ENCODE data around the gene ABLIM1. TPM values are rescaled to one million over a fixed set of nuclear protein-coding genes. Genes with fewer than 3 reads are reported as not detected.

Gene ABLIM1
- total and polyA plus RNA-seq, 2 of the 13 experiments (the other 11 are each of a cell fraction or from before 2014, with no cell fraction given), result 59.4 to 92.7 TPM

GRCh38 chr10:114683162-114683561, 25.1 kb upstream of the ABLIM1 start:
- Histone ChIP-seq H4K20me1 (ENCODE audit: insufficient read depth, low read length) (no peaks in the 10 kb centered on the region), H3K9me3 (ENCODE audit: low read length) (no peaks in the 10 kb centered on the region), H3K9ac (ENCODE audit: insufficient read depth, low read depth, low read length) (no peak overlapping the region), H3K27ac (ENCODE audit: extremely low read length, insufficient read depth, low read length) (no peak overlapping the region), H3K4me3 (replicated peaks in 1 of 3; ENCODE audit: insufficient read depth in 1 of 3, low read depth in 2 of 3, low read length in 3 of 3) (no peak overlapping the region), H3K4me1 (ENCODE audit: insufficient read depth, low read length) (peaks cover 42% of the 10 kb centered on the region), H3K27me3 (ENCODE audit: control insufficient read depth in 1 of 2, insufficient read depth in 2 of 2, low read length in 2 of 2) (no peaks in the 10 kb centered on the region), H3K36me3 (replicated peaks in 1 of 2; ENCODE audit: control insufficient read depth in 1 of 2, insufficient read depth in 2 of 2, low read length in 2 of 2) (no peaks in the 10 kb centered on the region), H3K79me2 (ENCODE audit: insufficient read depth, low read length) (no peaks in the 10 kb centered on the region), H2AFZ (ENCODE audit: low read length) (no peak overlapping the region), H3K4me2 (ENCODE audit: low read depth, low read length) (0 out of 2 replicates have a peak overlapping the region, but pooled peaks have one; percentile 90)
- in situ Hi-C loops (cut with HindIII; ENCODE audit: extremely low pct_ligation_motif_present, low pct_unique_long_range_greater_than_20kb) (loop anchor here (5.0 kb wide), 1 partner anchor 51 kb away; no protein-coding TSS in a partner anchor), intact Hi-C loops (cut with micrococcal nuclease; ENCODE audit: unreplicated experiment) (no loop called here)
- ATAC-seq, result no peak
- ChIA-PET CTCF (ENCODE audit: low intra/inter-chr PET ratio, low total read pairs) (no interaction called here), POLR2A (interaction anchor here (1.2 kb wide), 1 partner anchor 59 kb away, joined by 4 read pairs; no protein-coding TSS in a partner anchor)
- WGBS (ENCODE audit: low lambda C conversion rate), result 66% methylated on average over 10 of the region's 10 CpGs
- DNase-seq (ENCODE audit: low spot score), result no peak
- no peak for FAIRE-seq
- TF ChIP-seq ZNF607 (CRISPR knock-in tag; IDR thresholded peaks at IDR 0.05; ENCODE audit: borderline replicate concordance) (no peak), KDM5A (IDR thresholded peaks at IDR 0.05; ENCODE audit: borderline replicate concordance, low read length) (no peak), NCOA1 (CRISPR knock-in tag; IDR thresholded peaks at IDR 0.05) (no peak), ZNF562 (CRISPR knock-in tag; IDR thresholded peaks at IDR 0.05; ENCODE audit: borderline replicate concordance) (no peak), HMG20A (CRISPR knock-in tag; IDR thresholded peaks at IDR 0.05; ENCODE audit: borderline replicate concordance) (no peak), ZNF841 (CRISPR knock-in tag; IDR thresholded peaks at IDR 0.05; ENCODE audit: borderline replicate concordance) (no peak), FIP1L1 (IDR thresholded peaks at IDR 0.05; ENCODE audit: borderline replicate concordance, insufficient read depth, low read depth, low read length) (no peak), ATF1 (CRISPR knock-in tag; IDR thresholded peaks at IDR 0.05) (no peak), RBM39 (IDR thresholded peaks at IDR 0.05; ENCODE audit: low read depth, low read length, poor library complexity, severe bottlenecking) (no peak), ZNF614 (CRISPR knock-in tag; IDR thresholded peaks at IDR 0.05; ENCODE audit: borderline replicate concordance) (no peak), MXD4 (CRISPR knock-in tag; IDR thresholded peaks at IDR 0.05) (no peak), PITX1 (CRISPR knock-in tag; IDR thresholded peaks at IDR 0.05) (no peak), FOXP1 (IDR thresholded peaks at IDR 0.05) (no peak), FOXP1 (CRISPR knock-in tag; IDR thresholded peaks at IDR 0.05) (no peak), ZHX1 (CRISPR knock-in tag; IDR thresholded peaks at IDR 0.05; ENCODE audit: low read depth) (no peak)
- no TSS peak for BruUV-seq (replicated peaks)

Data from HepG2 (cell line).